ENCODE results near the gene PRND. TPM values are rescaled to one million over a fixed set of nuclear protein-coding genes. Genes with fewer than 3 reads are reported as not detected.

Gene PRND
- total and polyA plus RNA-seq, 2 of the 13 experiments (the other 11 are each of a cell fraction or from before 2014, with no cell fraction given): not detected

- TF ChIP-seq ELF1 (CRISPR knock-in tag; IDR thresholded peaks at IDR 0.05) (no peak), HOXD1 (CRISPR knock-in tag; IDR thresholded peaks at IDR 0.05) (no peak), MTF1 (CRISPR knock-in tag; IDR thresholded peaks at IDR 0.05) (no peak), ZNF773 (CRISPR knock-in tag; IDR thresholded peaks at IDR 0.05; ENCODE audit: borderline replicate concordance) (no peak), ZNF713 (CRISPR knock-in tag; IDR thresholded peaks at IDR 0.05) (no peak), TOE1 (CRISPR knock-in tag; IDR thresholded peaks at IDR 0.05) (no peak), MBNL3 (CRISPR knock-in tag; conservative IDR thresholded peaks at IDR 0.05) (no peak), ZBTB44 (CRISPR knock-in tag; IDR thresholded peaks at IDR 0.05) (no peak), GPBP1L1 (CRISPR knock-in tag; IDR thresholded peaks at IDR 0.05) (no peak), USF2 (IDR thresholded peaks at IDR 0.05; ENCODE audit: low read depth, low read length) (no peak), USF2 (CRISPR knock-in tag; IDR thresholded peaks at IDR 0.05; ENCODE audit: borderline replicate concordance) (no peak), TEAD2 (CRISPR knock-in tag; IDR thresholded peaks at IDR 0.05) (no peak), SMAD3 (CRISPR knock-in tag; IDR thresholded peaks at IDR 0.05) (no peak), ZNF124 (CRISPR knock-in tag; IDR thresholded peaks at IDR 0.05) (no peak), DR1 (CRISPR knock-in tag; IDR thresholded peaks at IDR 0.05) (no peak), HMG20A (CRISPR knock-in tag; IDR thresholded peaks at IDR 0.05; ENCODE audit: borderline replicate concordance) (no peak), PHF21A (CRISPR knock-in tag; IDR thresholded peaks at IDR 0.05) (no peak), ZNF292 (CRISPR knock-in tag; IDR thresholded peaks at IDR 0.05; ENCODE audit: borderline replicate concordance, low read depth) (peak; percentile 61; the same call in 1 of the 2 replicates), SKIL (CRISPR knock-in tag; IDR thresholded peaks at IDR 0.05; ENCODE audit: borderline replicate concordance) (no peak), ZNF768 (CRISPR knock-in tag; IDR thresholded peaks at IDR 0.05) (no peak), ZNF207 (IDR thresholded peaks at IDR 0.05; ENCODE audit: borderline replicate concordance) (no peak), KLF11 (CRISPR knock-in tag; IDR thresholded peaks at IDR 0.05) (no peak), FOXA3 (CRISPR knock-in tag; IDR thresholded peaks at IDR 0.05) (peak; percentile 68), ZNF30 (CRISPR knock-in tag; IDR thresholded peaks at IDR 0.05) (no peak), KDM2A (CRISPR knock-in tag; IDR thresholded peaks at IDR 0.05; ENCODE audit: borderline replicate concordance, low read depth) (peak; percentile 56; the same call in 1 of the 2 replicates), ZNF749 (CRISPR knock-in tag; IDR thresholded peaks at IDR 0.05; ENCODE audit: borderline replicate concordance) (no peak)
These were observed 36.8 kb upstream of the PRND start (continued) for GRCh38 chr20:4684837-4685413.

Data from HepG2 (cell line).